LNCAP (cell line): Measurements from ENCODE around the gene NRGN.

Experiments
- CTCF ChIP-seq: fragments of 450-650 bp; IDR thresholded peaks from 2 replicates; pipeline ENCODE4 v1.5.1; 2017; ENCODE audit warnings: mild to moderate bottlenecking

The NRGN gene

GRCh38 chr11:124768914-124769313, 29.2 kb downstream of the NRGN start:
- no peak for TF ChIP-seq CTCF

GRCh38 chr11:124769806-124770774, 30.3 kb downstream of the NRGN start:
- TF ChIP-seq CTCF: no peak

GRCh38 chr11:124776865-124777645, 37.3 kb downstream of the NRGN start:
- TF ChIP-seq CTCF: no peak

- TF ChIP-seq CTCF: 0 out of 2 replicates have a peak, but pooled peaks have one; percentile 15
These were observed 38.5 kb downstream of the NRGN start for GRCh38 chr11:124778281-124778680.

- TF ChIP-seq CTCF: no peak
These were observed 39.8 kb downstream of the NRGN start for GRCh38 chr11:124779568-124779967.

GRCh38 chr11:124783002-124783401, 43.3 kb downstream of the NRGN start:
- no peak for TF ChIP-seq CTCF

- no peak for TF ChIP-seq CTCF
These were observed 44.3 kb downstream of the NRGN start for GRCh38 chr11:124784051-124784450.
